ENCODE measurements around the gene GATB.

Gene GATB

DNA sequence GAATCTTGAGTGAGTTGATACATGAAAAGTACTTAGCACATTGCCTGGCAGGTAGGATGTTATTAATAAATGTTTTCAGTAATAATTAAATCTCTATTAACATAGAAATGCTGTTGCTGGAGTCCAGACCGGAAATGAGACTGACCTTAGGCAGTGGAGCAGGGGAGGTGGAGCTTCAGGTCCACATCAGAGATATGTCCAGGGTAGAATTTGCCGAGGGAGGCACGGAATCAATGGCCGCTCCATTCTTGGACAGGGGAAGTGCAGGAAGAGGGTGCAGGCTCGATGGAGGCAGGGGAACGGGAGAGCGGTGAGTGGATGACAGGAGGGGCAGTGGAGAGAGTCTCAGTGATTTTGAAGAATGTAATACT lies 107.3 kb downstream of the GATB start:
- DNase-seq (ENCODE audit: low read depth in 2 of 2) = no peak

DNA sequence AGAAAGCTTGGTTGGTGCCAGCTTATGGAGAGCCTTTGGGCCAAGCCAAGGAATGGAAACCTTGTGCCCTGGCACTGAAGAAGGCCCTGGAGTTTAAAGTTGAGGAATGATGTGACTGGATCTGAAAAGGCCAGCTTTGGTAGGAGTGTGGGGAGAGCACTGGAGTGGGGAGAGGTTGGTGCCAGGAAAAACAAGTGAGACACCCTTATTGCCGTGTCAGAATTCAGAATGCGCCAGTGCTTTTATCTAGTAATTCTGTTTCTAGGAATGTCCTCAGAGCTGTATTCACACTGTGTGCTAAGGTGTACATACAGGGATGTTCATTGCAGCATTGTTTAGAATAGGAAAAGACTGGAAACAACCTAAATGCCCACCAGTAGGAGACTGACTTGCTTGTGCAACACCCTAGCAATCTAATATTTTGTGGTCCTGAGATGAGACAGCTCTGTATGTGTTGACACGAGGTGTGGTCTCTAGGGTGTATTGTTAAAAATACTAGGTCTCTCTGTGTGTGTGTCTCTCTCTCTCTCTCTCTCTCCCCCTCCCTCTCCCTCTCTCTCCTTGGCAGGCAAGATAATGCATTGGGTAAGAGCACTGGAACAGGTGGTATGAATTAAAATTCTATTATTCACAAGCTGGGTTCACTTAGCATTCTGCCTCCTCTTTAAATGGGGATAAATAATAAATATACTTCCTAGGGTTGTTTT lies 107.8 kb downstream of the GATB start:
- no peak for DNase-seq (ENCODE audit: low read depth in 2 of 2)

GRCh38 chr4:151651496-151651895 lies 109.3 kb downstream of the GATB start:
- DNase-seq (ENCODE audit: low read depth in 2 of 2) = no peak

DNA sequence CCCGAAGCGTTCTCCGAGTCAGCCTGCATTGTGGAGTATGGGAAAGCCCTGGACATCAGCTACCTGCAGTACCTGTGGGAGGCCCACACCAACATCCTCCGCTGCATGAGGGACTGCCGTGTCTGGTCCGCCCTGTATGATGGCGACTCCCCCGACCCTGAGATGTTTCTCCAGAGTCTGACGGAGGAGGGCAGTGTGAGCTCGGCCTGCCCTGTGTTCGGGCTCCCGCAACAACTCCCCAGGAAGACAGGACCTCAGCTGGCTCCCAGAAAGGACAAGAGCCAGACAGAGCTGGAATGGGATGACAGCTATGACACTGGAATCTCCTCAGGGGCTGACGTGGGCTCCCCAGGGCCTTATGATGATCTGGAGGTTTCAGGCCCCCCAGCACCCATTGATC lies 111.3 kb downstream of the GATB start:
- DNase-seq (ENCODE audit: low read depth in 2 of 2) = no peak

DNA sequence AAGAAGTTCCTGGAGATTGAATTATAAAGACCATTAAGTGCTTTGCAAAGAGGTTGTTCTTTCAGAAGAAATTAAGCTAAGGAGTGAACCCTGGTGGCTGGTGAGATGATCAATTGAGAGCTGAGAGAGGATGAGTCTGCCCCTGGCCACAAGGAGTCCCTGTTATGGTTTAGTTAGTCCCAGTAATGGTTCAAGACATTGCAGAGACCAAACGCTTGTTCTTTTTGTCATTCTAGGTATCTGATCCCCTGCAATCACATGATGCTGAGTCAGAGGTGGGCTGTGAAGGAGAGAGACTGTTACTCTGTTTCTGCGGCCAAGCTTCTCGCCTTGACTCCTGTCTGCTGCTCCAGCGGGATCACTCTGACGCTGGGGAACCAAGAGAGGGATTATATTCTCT lies 114.5 kb downstream of the GATB start:
- DNase-seq (ENCODE audit: low read depth in 2 of 2) = no peak

DNA sequence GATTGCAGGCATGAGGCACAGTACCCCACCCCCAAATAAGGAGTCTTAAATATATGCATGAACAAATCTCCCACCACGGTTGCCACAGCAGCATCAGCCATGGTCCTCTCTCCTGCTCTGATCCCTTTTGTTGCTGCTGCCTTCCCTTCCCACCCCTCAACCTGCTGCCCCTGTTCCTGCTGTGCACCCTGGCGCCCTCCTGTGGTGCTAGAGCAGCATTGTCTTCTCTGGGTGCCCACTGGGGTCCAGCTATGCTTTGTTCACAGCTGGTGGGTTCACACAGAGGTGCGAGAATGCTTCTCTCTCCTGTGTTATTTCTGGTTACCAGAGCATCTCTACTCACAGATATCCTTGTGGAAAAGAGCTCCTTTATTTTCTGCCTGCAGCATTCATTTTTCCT lies 116.2 kb downstream of the GATB start:
- peak in 1 of 2 donors; percentile 14 for DNase-seq (ENCODE audit: low read depth in 2 of 2)

- no peak for DNase-seq (ENCODE audit: low read depth in 2 of 2)
Measured at GRCh38 chr4:151643564-151643963, 117.2 kb downstream of the GATB start.

DNA sequence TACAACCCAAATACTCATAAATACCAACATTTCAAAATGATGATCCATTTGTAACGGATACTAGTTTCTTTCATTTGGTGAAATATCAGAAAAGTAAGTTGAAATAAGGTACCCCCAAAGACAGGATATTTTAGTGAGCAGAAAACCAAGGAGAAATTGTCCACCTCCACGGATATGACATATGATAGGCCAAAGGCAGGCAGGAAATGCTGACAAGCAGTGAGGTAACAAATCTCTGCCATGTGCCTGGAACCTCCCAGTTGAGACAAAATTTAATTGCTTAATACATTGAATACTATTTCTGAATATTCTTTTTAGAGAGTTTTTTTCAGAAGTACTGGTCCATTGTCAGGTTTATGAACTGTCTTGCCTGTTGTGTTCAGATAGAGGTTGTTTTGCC lies 118.8 kb downstream of the GATB start:
- no peak for DNase-seq (ENCODE audit: low read depth in 2 of 2)

- DNase-seq (ENCODE audit: low read depth in 2 of 2) = no peak
Measured at GRCh38 chr4:151641167-151641566, 119.6 kb downstream of the GATB start.

GRCh38 chr4:151640381-151640780 lies 120.4 kb downstream of the GATB start:
- DNase-seq (ENCODE audit: low read depth in 2 of 2) = no peak

DNA sequence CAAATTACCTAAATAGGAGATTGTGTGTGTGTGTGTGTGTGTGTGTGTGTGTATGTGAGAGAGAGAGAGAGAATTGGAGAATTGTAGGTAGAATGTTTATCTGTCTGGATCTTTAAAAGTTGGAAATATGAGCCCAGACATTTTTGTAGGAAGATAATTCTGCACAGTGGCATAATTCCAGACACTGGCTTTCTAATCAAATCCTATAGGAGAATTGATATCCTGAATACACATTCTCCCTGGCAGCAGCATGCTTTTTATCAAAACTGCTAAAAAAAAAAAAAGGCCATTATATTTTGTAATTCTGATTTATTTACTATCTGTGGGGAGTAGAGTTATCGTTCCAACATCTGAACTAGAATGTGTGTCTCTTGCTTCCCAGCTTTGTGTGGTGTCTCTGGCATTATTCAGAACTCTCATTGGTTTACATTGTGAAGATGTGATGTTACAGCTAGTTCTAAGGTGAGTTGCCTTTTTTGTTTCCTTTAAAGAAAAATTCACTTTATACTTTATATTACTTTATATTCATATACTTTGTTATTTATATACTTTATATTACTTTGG lies 122.4 kb downstream of the GATB start:
- DNase-seq (ENCODE audit: low read depth in 2 of 2) = no peak

GRCh38 chr4:151631349-151631748 lies 129.5 kb downstream of the GATB start:
- no peak for DNase-seq (ENCODE audit: low read depth in 2 of 2)

GRCh38 chr4:151629097-151629783 lies 131.6 kb downstream of the GATB start:
- DNase-seq (ENCODE audit: low read depth in 2 of 2) = no peak

GRCh38 chr4:151628001-151628608 lies 132.7 kb downstream of the GATB start:
- DNase-seq (ENCODE audit: low read depth in 2 of 2) = no peak

- DNase-seq (ENCODE audit: low read depth in 2 of 2) = no peak
Measured at GRCh38 chr4:151627491-151627890, 133.3 kb downstream of the GATB start.

DNA sequence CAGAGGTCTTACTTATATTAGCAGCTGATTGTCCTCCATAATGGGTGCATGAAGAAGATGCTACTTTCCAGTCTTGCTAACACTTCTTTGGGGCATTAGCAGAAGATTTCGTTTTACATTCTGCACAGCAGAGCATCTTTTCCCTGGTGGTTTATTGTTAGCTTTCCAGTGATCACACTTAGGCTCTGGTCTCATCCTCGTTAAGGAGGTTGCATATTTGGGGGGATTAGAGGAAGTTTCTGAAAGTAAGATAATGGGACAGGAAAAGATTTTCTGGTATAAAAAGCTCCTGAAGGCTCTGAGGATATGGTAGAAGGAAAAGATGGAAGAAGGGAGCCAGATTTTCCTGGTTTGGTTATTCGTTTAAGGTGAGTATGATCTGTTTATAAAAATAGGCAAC lies 134.1 kb downstream of the GATB start:
- no peak for DNase-seq (ENCODE audit: low read depth in 2 of 2)

DNA sequence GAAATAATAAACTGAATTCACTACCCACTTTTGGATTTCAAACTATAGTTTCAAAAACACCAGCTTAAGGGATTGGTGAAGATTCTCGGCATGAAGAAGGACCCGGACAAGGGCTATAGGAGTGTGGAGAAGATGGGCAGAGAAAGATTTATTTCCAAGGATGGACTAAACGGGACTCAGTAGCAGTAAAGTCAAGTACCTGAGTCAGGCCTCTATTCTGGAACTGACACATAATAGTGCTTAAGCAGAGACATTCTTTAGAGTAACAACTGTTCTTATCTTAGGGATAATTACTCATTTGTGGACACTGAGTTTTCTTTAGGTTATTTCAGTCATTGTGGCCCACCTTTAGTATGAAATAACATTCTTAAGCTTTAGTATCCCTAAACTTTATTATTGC lies 134.6 kb downstream of the GATB start:
- DNase-seq (ENCODE audit: low read depth in 2 of 2) = no peak

- no peak for DNase-seq (ENCODE audit: low read depth in 2 of 2)
Measured at GRCh38 chr4:151624626-151625565, 135.9 kb downstream of the GATB start.
